OCI-LY1 (cell line): Measurements from ENCODE around the gene ZNF254.

Experiments
- H2AFZ ChIP-seq: fragments of 200-600 bp; sonication (generic), shearing (Covaris generic); 2 replicates; pipeline ENCODE4 v1.6.0; 2014; ENCODE audit warnings: antibody characterized with exemption, mild to moderate bottlenecking, low read length
- H3F3A ChIP-seq: fragments of 200-600 bp; sonication (generic), shearing (Covaris generic); 2 replicates; pipeline ENCODE4 v1.6.0; 2014; ENCODE audit warnings: mild to moderate bottlenecking, antibody characterized with exemption, low read length, moderate library complexity; ENCODE audit not compliant: insufficient read depth
- H3K27ac ChIP-seq: fragments of 200-600 bp; sonication (generic); 2 replicates; pipeline ENCODE4 v1.5.1; 2014; ENCODE audit warnings: low read length, mixed run types, mild to moderate bottlenecking, low read depth; ENCODE audit not compliant: poor library complexity, severe bottlenecking
- H3K27me3 ChIP-seq: fragments of 200-600 bp; sonication (generic); 2 replicates; pipeline ENCODE4 v1.6.0; 2014; ENCODE audit warnings: antibody characterized with exemption, mild to moderate bottlenecking, low read length, moderate library complexity; ENCODE audit not compliant: insufficient read depth
- H3K36me3 ChIP-seq: fragments of 200-600 bp; sonication (generic); 2 replicates; pipeline ENCODE4 v1.6.1; 2014; ENCODE audit warnings: mild to moderate bottlenecking, antibody characterized with exemption, low read length, moderate library complexity, mixed read lengths; ENCODE audit not compliant: insufficient read depth
- H3K4me1 ChIP-seq: fragments of 200-600 bp; sonication (generic); 2 replicates; pipeline ENCODE4 v1.5.1; 2014; ENCODE audit warnings: mild to moderate bottlenecking, low read length, moderate library complexity; ENCODE audit not compliant: insufficient read depth, severe bottlenecking
- H3K4me2 ChIP-seq: fragments of 200-600 bp; sonication (generic), shearing (Covaris generic); 2 replicates; pipeline ENCODE4 v1.6.1; 2014; ENCODE audit warnings: low read length
- H3K4me3 ChIP-seq: fragments of 200-600 bp; sonication (generic); 2 replicates; pipeline ENCODE4 v1.5.1; 2014; ENCODE audit warnings: low read length, low read depth, mild to moderate bottlenecking, mixed read lengths; ENCODE audit not compliant: poor library complexity, severe bottlenecking
- H3K79me2 ChIP-seq: fragments of 200-600 bp; shearing (Covaris generic); 2 replicates; pipeline ENCODE4 v1.6.1; 2016; ENCODE audit warnings: mixed run types, low read length, mixed read lengths; ENCODE audit not compliant: insufficient read depth
- H3K9ac ChIP-seq: fragments of 200-600 bp; sonication (generic), shearing (Covaris generic); 2 replicates; pipeline ENCODE4 v1.6.1; 2014; ENCODE audit warnings: mild to moderate bottlenecking, low read length, mixed read lengths
- H3K9me2 ChIP-seq: fragments of 200-600 bp; sonication (generic), shearing (Covaris generic); 2 replicates; pipeline ENCODE4 v1.6.1; 2014; ENCODE audit warnings: low read depth, mild to moderate bottlenecking, low read length, mixed read lengths
- H3K9me3 ChIP-seq: fragments of 200-600 bp; shearing (Covaris generic); 2 replicates; pipeline ENCODE4 v1.6.1; 2014; ENCODE audit warnings: low read length, mixed read lengths
- H4K20me1 ChIP-seq: fragments of 200-600 bp; sonication (generic), shearing (Covaris generic); 2 replicates; pipeline ENCODE4 v1.6.0; 2016; ENCODE audit warnings: mild to moderate bottlenecking, low read length; ENCODE audit not compliant: insufficient read depth
- EZH2 ChIP-seq: fragments of 200-600 bp; sonication (generic), shearing (Covaris generic); IDR thresholded peaks from 2 replicates; pipeline ENCODE4 v1.8.0; 2017; ENCODE audit warnings: borderline replicate concordance, mixed run types, mild to moderate bottlenecking, antibody characterized with exemption, low read length, moderate library complexity, mixed read lengths
- TF ChIP-seq, protein P1 (sequence below): fragments of 200-600 bp; sonication (generic), shearing (Covaris generic); IDR thresholded peaks from 2 replicates; pipeline ENCODE4 v1.5.1; 2017; ENCODE audit warnings: mild to moderate bottlenecking, antibody characterized with exemption, low read length, moderate library complexity, mixed read lengths

The ZNF254 gene

GRCh38 chr19:24048261-24048660, 38.7 kb upstream of the ZNF254 start:
- H3F3A ChIP-seq = no peaks in the 10 kb centered on the region
- H3K4me3 ChIP-seq = no peak overlapping the region
- H3K9me2 ChIP-seq = no peaks in the 10 kb centered on the region
- H2AFZ ChIP-seq = no peak overlapping the region
- H4K20me1 ChIP-seq = no peaks in the 10 kb centered on the region
- TF ChIP-seq EZH2 = no peak
- TF ChIP-seq, protein P1, sequence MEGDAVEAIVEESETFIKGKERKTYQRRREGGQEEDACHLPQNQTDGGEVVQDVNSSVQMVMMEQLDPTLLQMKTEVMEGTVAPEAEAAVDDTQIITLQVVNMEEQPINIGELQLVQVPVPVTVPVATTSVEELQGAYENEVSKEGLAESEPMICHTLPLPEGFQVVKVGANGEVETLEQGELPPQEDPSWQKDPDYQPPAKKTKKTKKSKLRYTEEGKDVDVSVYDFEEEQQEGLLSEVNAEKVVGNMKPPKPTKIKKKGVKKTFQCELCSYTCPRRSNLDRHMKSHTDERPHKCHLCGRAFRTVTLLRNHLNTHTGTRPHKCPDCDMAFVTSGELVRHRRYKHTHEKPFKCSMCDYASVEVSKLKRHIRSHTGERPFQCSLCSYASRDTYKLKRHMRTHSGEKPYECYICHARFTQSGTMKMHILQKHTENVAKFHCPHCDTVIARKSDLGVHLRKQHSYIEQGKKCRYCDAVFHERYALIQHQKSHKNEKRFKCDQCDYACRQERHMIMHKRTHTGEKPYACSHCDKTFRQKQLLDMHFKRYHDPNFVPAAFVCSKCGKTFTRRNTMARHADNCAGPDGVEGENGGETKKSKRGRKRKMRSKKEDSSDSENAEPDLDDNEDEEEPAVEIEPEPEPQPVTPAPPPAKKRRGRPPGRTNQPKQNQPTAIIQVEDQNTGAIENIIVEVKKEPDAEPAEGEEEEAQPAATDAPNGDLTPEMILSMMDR = no peak
- no peaks in the 10 kb centered on the region for H3K9me3 ChIP-seq
- peaks cover 67% of the 10 kb centered on the region for H3K36me3 ChIP-seq
- H3K9ac ChIP-seq = no peak overlapping the region
- H3K4me1 ChIP-seq = no peaks in the 10 kb centered on the region
- H3K4me2 ChIP-seq = no peak overlapping the region
- no peak overlapping the region for H3K27ac ChIP-seq
- H3K79me2 ChIP-seq = no peaks in the 10 kb centered on the region
- H3K27me3 ChIP-seq = no peaks in the 10 kb centered on the region

- Histone ChIP-seq H3K79me2 (no peaks in the 10 kb centered on the region), H3K9me2 (no peaks in the 10 kb centered on the region), H3K4me1 (no peaks in the 10 kb centered on the region), H2AFZ (no peak overlapping the region), H3K27me3 (no peaks in the 10 kb centered on the region), H3K36me3 (peaks cover 77% of the 10 kb centered on the region), H3K9ac (no peak overlapping the region), H4K20me1 (no peaks in the 10 kb centered on the region), H3K4me3 (no peak overlapping the region), H3F3A (no peaks in the 10 kb centered on the region), H3K9me3 (no peaks in the 10 kb centered on the region), H3K4me2 (no peak overlapping the region), H3K27ac (no peak overlapping the region)
- TF ChIP-seq EZH2 = no peak
- TF ChIP-seq, protein P1 = no peak
These were observed 37.5 kb upstream of the ZNF254 start for GRCh38 chr19:24049537-24049936.

GRCh38 chr19:24051516-24051915, 35.5 kb upstream of the ZNF254 start:
- H3K4me3 ChIP-seq = no peak overlapping the region
- peaks cover 81% of the 10 kb centered on the region for H3K36me3 ChIP-seq
- no peaks in the 10 kb centered on the region for H3F3A ChIP-seq
- no peaks in the 10 kb centered on the region for H3K9me3 ChIP-seq
- no peak overlapping the region for H3K4me2 ChIP-seq
- H3K27ac ChIP-seq = no peak overlapping the region
- H3K27me3 ChIP-seq = no peaks in the 10 kb centered on the region
- TF ChIP-seq, protein P1 = no peak
- TF ChIP-seq EZH2 = no peak
- H3K9ac ChIP-seq = no peak overlapping the region
- no peaks in the 10 kb centered on the region for H3K79me2 ChIP-seq
- H4K20me1 ChIP-seq = no peaks in the 10 kb centered on the region
- no peaks in the 10 kb centered on the region for H3K4me1 ChIP-seq
- H2AFZ ChIP-seq = no peak overlapping the region
- no peaks in the 10 kb centered on the region for H3K9me2 ChIP-seq
